EH (cell line): Measurements from ENCODE around the gene LATS2.

ENCODE experiments used
- DNase-seq: peaks from one replicate; pipeline ENCODE4 v3.0.0-alpha.2; 2015; ENCODE audit warnings: low read depth

The LATS2 gene

DNA sequence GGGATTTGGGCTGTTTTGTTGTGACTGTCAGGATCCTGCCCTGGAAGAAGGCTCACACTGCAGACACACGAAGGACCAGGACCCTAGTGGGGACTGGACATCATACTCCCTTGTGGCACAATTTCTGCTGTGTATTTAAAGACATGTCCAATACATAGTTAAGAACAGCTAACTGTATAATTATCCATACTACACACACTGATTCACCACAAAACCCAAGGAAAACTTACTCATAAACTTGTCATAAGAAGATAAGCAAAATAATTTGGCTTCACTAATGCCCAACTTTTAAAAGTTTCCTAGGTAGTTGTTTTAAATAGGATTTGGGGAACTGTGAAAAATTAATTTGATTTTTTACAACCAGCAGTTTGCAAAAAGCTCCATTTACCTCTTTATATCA, 46.1 kb downstream of the LATS2 start:
- peak; percentile 43 for DNase-seq

- DNase-seq, result peak; percentile 84
These were observed 46.8 kb downstream of the LATS2 start for GRCh38 chr13:21014502-21015170.

DNA sequence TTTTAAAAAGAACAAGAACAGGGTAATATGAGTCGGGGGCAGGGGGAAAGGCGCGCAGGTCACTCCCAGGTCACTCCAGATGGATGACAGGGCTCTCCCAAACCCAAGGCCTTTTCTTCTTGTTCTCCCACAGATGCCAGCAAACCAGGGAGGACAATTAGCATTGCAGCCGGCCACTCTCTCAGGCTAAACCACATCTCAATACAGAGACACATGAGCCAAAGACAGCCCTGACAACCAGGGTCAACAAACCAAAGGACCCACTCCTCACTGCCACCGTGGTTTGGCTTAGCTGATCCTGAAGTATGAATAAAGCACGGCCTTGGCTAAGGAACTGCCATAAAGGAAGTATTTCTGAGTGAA, 47.3 kb downstream of the LATS2 start:
- peak; percentile 19 for DNase-seq

DNA sequence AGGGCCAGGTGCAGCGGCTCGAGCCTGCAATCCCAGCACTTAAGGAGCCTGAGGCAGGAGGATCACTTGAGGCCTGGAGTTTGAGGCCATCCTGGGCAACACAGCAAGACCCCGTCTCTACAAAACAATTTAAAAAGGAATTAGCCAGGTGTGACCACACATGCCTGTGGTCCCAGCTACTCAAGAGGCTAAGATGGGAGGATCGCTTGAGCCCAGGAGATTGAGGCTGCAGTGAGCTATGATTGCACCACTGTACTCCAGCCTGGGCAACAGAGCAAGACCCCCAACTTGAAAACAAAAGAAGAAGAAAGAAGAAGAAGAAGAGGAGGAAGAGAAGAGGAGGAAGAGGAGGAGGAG, 47.7 kb downstream of the LATS2 start:
- no peak for DNase-seq

DNA sequence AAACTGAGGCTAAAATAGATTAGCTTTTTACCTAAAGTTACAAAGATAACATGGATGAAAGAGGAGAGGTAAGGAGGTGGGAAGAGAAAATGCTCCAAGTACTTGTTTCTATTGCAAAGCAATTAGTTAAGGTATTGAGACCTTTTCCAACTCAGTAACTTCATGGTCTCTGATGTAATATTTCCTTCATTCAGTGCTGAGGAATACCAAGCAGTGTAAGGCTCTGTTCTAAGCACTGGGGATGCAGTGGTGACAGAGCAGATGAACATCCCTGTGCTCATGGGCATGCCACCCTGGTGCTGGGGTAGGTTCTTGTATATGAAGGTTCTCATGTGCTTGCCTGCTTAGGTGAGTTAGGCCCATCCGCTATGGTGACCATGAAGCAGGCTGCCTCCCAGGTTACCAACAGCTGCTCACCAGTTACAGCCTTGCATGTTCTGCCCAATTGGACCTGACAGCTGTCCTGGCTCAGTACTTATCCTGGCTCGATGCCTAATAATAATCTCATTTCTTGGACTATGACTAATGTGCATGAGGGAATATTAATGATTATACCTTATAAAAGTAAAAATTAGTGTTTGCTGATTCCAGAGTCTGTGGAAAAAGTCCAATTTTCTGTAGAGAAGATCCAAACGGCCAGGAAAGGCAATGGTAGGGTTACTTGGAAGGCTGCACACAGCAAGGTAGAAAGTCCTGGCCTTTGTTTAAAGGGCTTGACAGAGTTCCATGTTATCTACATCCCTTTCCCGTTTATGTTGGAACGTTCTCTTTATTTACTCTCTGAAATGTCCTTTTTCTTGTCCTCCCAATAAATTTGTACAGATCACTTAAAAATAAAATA, 48.3 kb downstream of the LATS2 start:
- no peak for DNase-seq

DNA sequence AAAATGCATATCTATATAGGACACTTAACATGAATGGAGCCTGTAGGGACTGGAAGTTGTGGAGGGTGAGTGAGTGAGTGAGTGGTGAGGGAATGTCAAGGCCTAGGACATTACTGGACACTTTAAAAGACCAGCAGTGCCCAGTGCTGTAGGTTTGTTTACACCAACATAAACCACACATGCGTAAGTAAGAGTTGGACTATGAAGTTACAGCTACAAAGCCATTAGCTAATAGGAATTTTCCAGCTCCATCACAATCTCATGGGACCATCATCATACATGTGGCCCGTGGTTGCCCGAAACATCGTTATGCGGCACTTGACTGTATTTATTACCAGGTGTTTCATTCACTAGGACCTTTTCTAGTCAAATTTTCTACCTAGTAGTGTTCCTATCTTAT, 49.2 kb downstream of the LATS2 start:
- DNase-seq, result no peak

DNA sequence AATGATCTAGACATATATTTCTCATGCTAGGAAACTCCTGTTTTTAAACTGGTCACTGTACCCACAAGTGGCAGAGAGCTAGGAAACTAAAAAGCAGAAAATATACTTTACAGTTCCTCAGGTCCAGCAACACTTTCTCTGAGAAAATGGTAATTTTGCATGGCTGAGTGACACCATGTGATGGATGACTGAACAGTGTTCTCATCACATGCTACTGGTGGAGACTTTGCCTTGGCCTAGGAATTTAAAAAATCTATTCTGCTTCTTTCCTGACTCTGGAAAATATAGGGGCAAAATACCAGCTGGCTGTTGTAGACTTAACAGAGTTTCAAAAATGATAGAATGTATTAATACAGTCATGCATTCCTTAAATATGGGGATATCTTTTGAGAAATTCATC, 50.0 kb downstream of the LATS2 start:
- DNase-seq, result peak; percentile 44

GRCh38 chr13:21010621-21011020, 50.8 kb downstream of the LATS2 start:
- no peak for DNase-seq

DNA sequence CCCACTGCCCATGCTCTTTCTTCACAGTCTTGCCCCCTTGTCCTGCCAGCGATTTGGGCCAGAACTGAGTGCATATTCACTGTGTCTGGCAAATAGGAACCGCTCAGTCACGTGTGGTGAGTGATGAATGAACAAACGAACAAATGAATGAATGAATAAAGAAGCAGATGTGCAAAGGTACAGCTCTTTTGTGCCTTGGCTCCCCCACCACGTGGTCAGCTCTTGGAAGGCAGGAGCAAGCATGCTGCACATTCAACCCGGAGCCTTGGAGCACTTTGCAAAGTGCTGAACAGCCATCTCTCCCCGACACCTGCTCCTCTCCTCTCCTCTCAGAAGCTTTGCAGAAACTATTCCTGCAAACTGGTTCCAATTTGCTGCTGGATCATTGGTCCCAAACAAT, 52.4 kb downstream of the LATS2 start:
- DNase-seq, result no peak

- no peak for DNase-seq
These were observed 53.4 kb downstream of the LATS2 start for GRCh38 chr13:21008026-21008425.

- no peak for DNase-seq
These were observed 55.0 kb downstream of the LATS2 start for GRCh38 chr13:21006141-21007005.

DNA sequence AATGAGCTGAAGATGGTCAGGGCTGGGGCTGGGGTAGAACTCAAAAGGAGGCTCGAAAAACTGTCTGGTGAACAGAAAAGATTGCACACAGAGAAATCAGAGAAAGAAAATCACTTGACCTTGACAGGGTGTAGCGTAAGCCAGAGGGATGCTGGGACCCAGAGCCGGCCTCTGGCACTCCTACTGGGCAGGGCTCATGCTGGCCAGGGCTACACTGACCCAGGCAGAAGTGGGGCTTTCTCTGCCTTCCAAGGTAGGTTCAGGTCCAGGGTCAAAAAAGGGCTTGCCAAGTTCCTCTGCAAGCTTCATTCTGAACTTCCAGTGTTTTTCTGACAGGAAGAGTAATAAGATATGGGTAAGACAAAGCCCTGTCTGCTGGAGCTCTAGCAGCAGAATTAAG, 56.2 kb downstream of the LATS2 start:
- DNase-seq, result no peak

- DNase-seq, result no peak
These were observed 59.9 kb downstream of the LATS2 start for GRCh38 chr13:21001471-21001870.

GRCh38 chr13:21000647-21001046, 60.7 kb downstream of the LATS2 start:
- no peak for DNase-seq

DNA sequence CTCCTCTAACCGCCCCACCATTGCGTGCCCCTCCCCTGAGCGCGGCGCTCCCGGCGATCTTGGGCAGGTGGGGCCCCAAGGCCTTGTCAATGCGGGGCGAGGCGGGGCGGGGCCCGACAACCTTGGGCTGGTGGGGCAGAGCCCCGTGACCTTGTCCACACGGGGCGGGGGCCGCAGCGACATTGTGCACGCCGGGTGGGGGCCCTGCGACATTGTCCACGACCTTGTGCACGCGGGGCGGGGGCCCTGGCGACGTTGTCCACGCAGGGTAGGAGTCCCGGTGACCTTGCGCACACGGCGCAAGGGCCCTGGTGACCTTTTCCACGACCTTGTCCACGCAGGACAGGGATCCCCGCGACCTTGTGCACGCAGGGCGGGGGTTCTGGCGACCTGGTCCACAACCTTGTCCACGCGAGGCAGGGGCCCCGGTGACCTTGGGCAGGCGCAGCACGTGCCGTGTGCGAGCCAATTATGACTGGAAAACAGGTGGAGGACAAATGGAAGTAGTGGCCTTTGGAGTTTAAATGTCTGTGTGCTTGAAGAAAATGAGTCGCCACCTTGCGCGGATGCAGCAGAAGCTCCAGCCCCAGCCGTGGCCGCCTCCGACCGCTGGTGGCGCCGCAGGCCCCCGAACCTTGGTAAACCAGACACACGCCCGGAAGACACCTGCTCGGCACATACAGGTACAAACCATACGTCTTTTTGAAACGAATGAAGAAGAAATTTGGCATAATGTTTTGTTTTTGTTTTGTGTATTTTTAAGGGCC, 62.6 kb downstream of the LATS2 start:
- no peak for DNase-seq

DNA sequence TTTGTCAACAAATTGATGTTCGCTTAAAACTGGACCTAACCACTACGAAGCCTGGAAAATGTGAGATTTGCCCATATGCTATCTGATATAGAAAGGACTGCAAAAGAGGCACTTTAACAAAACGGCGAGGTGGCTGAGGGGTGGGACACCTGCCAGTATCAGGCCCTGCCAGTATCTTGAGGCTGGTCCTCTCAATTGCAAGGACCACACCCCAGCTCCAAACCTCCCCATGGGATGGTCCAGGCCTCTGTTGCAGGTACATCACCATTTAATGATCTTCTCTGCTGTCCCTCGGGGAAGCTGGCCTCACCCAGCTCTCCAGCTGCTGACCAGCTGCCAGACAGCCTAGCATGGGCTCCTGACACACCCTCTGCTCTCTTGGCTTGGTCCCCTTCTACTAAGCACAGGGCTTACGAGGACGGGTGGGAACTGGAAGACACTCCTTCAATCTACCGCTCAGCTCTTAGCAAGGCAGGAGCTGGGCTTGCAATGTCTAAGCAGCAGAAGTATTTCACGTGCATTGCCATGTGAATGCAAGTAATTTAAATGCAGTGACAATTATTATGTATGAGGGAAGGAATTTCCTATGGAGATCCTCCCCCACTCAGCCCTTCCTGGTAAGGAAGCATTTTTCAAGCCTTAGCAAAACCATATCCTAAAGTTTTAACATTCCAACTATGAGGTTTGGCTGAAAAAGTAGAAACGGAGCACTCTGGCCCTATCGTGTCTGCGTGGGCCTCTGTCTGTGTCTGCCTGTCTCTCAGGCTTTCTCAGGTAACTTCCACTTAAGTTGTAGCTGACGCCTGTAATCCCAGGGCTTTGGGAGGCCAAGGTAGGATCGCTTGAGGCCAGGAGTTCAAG, 63.9 kb downstream of the LATS2 start:
- DNase-seq, result peak; percentile 99

- no peak for DNase-seq
These were observed 66.0 kb downstream of the LATS2 start for GRCh38 chr13:20995245-20995838.

GRCh38 chr13:20994441-20994821, 67.0 kb downstream of the LATS2 start:
- no peak for DNase-seq

GRCh38 chr13:20993661-20994440, 67.5 kb downstream of the LATS2 start:
- peak; percentile 93 for DNase-seq

DNA sequence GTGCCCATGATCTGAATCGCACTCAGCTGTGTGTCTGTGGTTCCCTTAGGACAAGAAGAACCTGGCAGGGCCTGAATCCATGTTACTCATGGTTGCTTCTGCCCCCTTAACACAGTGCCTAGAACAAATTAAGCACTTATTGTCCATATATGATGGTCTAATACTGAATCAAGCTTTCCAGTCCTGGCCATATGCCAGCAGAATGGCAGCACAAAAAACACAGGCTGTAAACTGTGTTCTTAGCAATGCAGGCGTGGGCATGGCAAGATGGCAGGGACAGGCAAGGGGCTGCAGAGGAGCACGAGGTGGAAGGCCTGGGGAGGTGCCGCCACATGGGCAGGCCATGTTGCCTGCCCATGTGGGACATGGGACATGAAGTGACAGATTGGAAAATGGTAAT, 68.2 kb downstream of the LATS2 start:
- no peak for DNase-seq
